HepG2 (cell line): Measurements from ENCODE around the gene SP7. TPM values are rescaled to one million over a fixed set of nuclear protein-coding genes. Genes with fewer than 3 reads are reported as not detected.

ENCODE experiments used
- ATAC-seq: fragments of 200-7000 bp; cut with Tn5 transposase; 3 replicates; pipeline ENCODE4 v1.9.1; 2020; ENCODE audit warnings: mild to moderate bottlenecking, moderate library complexity
- BruUV-seq: library from RNA; stranded (reverse); fragments of 400-500 nt; replicated peaks from 2 replicates; lab custom pipeline; 2021; lab: Mats Ljungman, UMichigan
- CTCF ChIA-PET: fragments of 300-600 bp; formaldehyde crosslinking; extraction: SDS; loops from one replicate; lab custom pipeline; 2021; ENCODE audit warnings: low total read pairs, inconsistent platforms, low intra/inter-chr PET ratio; lab: Yijun Ruan, JAX
- POLR2A ChIA-PET: fragments of 350-600 bp; sonication (Branson Sonifier 250); formaldehyde crosslinking; loops from one replicate; lab custom pipeline; 2020; ENCODE audit warnings: antibody characterized with exemption, inconsistent platforms; lab: Yijun Ruan, JAX
- DNase-seq: peaks from one replicate; pipeline ENCODE4 v3.0.0-alpha.2; 2015; ENCODE audit warnings: low spot score
- FAIRE-seq: peaks from 3 replicates; lab custom pipeline; 2011; peaks lifted over from hg19 to GRCh38; lab: Jason Lieb, UNC
- H2AFZ ChIP-seq: one replicate; pipeline ENCODE4 v1.6.1; 2011; ENCODE audit warnings: low read length, inconsistent platforms
- H3K27ac ChIP-seq: fragments of 300-600 bp; 3 replicates; pipeline ENCODE4 v1.8.0; 2011; ENCODE audit warnings: mixed run types, mild to moderate bottlenecking, mixed read lengths, low read length, inconsistent platforms; ENCODE audit not compliant: insufficient read depth; ENCODE audit errors: extremely low read length
- H3K27me3 ChIP-seq, 2 experiments: fragments of 200-600 bp in 1 of 2; 2 replicates in 1 of 2; 3 replicates in 1 of 2; pipeline versions ENCODE4 v1.6.0 to v1.8.0; 2011; ENCODE audit warnings: low read length in 2 of 2, mild to moderate bottlenecking in 2 of 2, moderate library complexity in 2 of 2, inconsistent platforms in 1 of 2; ENCODE audit not compliant: insufficient read depth in 2 of 2, control insufficient read depth in 1 of 2
- H3K36me3 ChIP-seq, 2 experiments: fragments of 200-600 bp in 1 of 2; replicated peaks in 1 of 2; 2 replicates in 1 of 2; 3 replicates in 1 of 2; pipeline versions ENCODE4 v1.5.1 to v1.8.0; 2011; ENCODE audit warnings: low read length in 2 of 2, inconsistent platforms in 1 of 2; ENCODE audit not compliant: insufficient read depth in 2 of 2, control insufficient read depth in 1 of 2
- H3K4me1 ChIP-seq: 2 replicates; pipeline ENCODE4 v1.5.1; 2012; ENCODE audit warnings: low read length, inconsistent platforms; ENCODE audit not compliant: insufficient read depth
- H3K4me2 ChIP-seq: 2 replicates; pipeline ENCODE4 v1.6.0; 2011; ENCODE audit warnings: low read depth, low read length, inconsistent platforms
- H3K4me3 ChIP-seq, 3 experiments: fragments of 200-600 bp in 1 of 3; sonication (generic), shearing (Covaris generic) in 1 of 3; replicated peaks in 1 of 3; 2 replicates each; pipeline ENCODE4 v1.5.1; 2011 to 2016; ENCODE audit warnings: low read length in 3 of 3, inconsistent platforms in 2 of 3, low read depth in 2 of 3, mild to moderate bottlenecking in 2 of 3, control low read depth in 1 of 3, mixed read lengths in 1 of 3; ENCODE audit not compliant: insufficient read depth in 1 of 3
- H3K79me2 ChIP-seq: one replicate; pipeline ENCODE4 v1.6.1; 2011; ENCODE audit warnings: low read length, inconsistent platforms; ENCODE audit not compliant: insufficient read depth
- H3K9ac ChIP-seq: 2 replicates; pipeline ENCODE4 v1.6.0; 2011; ENCODE audit warnings: mild to moderate bottlenecking, low read depth, low read length, inconsistent platforms; ENCODE audit not compliant: insufficient read depth
- H3K9me3 ChIP-seq: 2 replicates; pipeline ENCODE4 v1.5.1; 2012; ENCODE audit warnings: mild to moderate bottlenecking, low read length
- H4K20me1 ChIP-seq: 2 replicates; pipeline ENCODE4 v1.6.0; 2011; ENCODE audit warnings: inconsistent platforms, mild to moderate bottlenecking, low read length, moderate library complexity; ENCODE audit not compliant: insufficient read depth
- MBNL3 ChIP-seq: fragments of 250-450 bp; sonication (Bioruptor Pico); conservative IDR thresholded peaks from 2 replicates; pipeline ENCODE4 v1.8.0; 2022; ENCODE audit warnings: mild to moderate bottlenecking, inconsistent platforms
- NONO ChIP-seq, 2 experiments: fragments of 450-650 bp in 1 of 2; sonication (generic) in 1 of 2; formaldehyde crosslinking in 1 of 2; IDR thresholded peaks in 1 of 2; conservative IDR thresholded peaks in 1 of 2; 2 replicates each; pipeline versions ENCODE4 v1.6.1 to v1.8.0; 2017 to 2022; ENCODE audit warnings: mild to moderate bottlenecking in 1 of 2, missing genetic modification reagents in 1 of 2, moderate library complexity in 1 of 2
- PCBP1 ChIP-seq: fragments of 200-400 bp; formaldehyde crosslinking; IDR thresholded peaks from 2 replicates; pipeline ENCODE4 v1.6.1; 2017; ENCODE audit warnings: mild to moderate bottlenecking, low read depth, low read length, borderline replicate concordance
- SATB2 ChIP-seq: sonication (generic); formaldehyde crosslinking; IDR thresholded peaks from 2 replicates; pipeline ENCODE4 v1.5.0; 2020; ENCODE audit warnings: missing genetic modification reagents
- SRF ChIP-seq: IDR thresholded peaks from 2 replicates; pipeline ENCODE4 v1.6.1; 2011; ENCODE audit warnings: mild to moderate bottlenecking, low read depth, low read length, moderate library complexity
- SYNCRIP ChIP-seq: fragments of 200-400 bp; formaldehyde crosslinking; IDR thresholded peaks from 2 replicates; pipeline ENCODE4 v1.6.1; 2018; ENCODE audit warnings: mild to moderate bottlenecking, low read depth, low read length; ENCODE audit not compliant: insufficient read depth
- ZBTB3 ChIP-seq: sonication (generic); formaldehyde crosslinking; IDR thresholded peaks from 2 replicates; pipeline ENCODE4 v1.4.0; 2020; ENCODE audit warnings: low read depth, mild to moderate bottlenecking, moderate library complexity, missing genetic modification reagents, borderline replicate concordance
- ZNF232 ChIP-seq: sonication (generic); formaldehyde crosslinking; IDR thresholded peaks from 2 replicates; pipeline ENCODE4 v1.4.0; 2020; ENCODE audit warnings: missing genetic modification reagents, borderline replicate concordance
- ZNF629 ChIP-seq: sonication (generic); formaldehyde crosslinking; conservative IDR thresholded peaks from 2 replicates; pipeline ENCODE4 v1.5.0; 2020; ENCODE audit warnings: missing genetic modification reagents
- ZNF749 ChIP-seq: sonication (generic); formaldehyde crosslinking; IDR thresholded peaks from 2 replicates; pipeline ENCODE4 v1.8.0; 2022; ENCODE audit warnings: mild to moderate bottlenecking, missing genetic modification reagents, moderate library complexity, borderline replicate concordance
- WGBS: methylation state at CpG from one replicate; pipeline ENCODE4 v1.1.6; 2017; ENCODE audit warnings: low lambda C conversion rate; 5-methylcytosine and 5-hydroxymethylcytosine counted together
- in situ Hi-C: cut with HindIII; loops from 2 replicates; pipeline ENCODE4 v1.10.0; 2017; ENCODE audit warnings: low pct_unique_long_range_greater_than_20kb; ENCODE audit not compliant: extremely low pct_ligation_motif_present
- intact Hi-C: fragments of 100-400 bp; cut with micrococcal nuclease; formaldehyde crosslinking; loops from one replicate; pipeline ENCODE4 v1.10.0; 2022; ENCODE audit not compliant: unreplicated experiment
- polyA plus RNA-seq, 8 experiments: library from polyadenylated mRNA; depleted of rRNA in 3 of 8; stranded (reverse) in 7 of 8; unstranded in 1 of 8; fragments of >200 nt; fragmentation: Illumina TruSeq in 4 of 8; extraction: Trizol in 4 of 8; gene quantifications; 2 replicates each; pipeline versions ENCODE4 v1.2.1 to v1.2.3, GENCODE V29; 2011 to 2016; ENCODE audit warnings: low read depth in 4 of 8, missing spikeins in 1 of 8, mixed read lengths in 1 of 8; ENCODE audit not compliant: insufficient read depth in 1 of 8
- total RNA-seq, 5 experiments: library from RNA; depleted of rRNA; stranded (reverse); fragments of >200 nt; fragmentation: Illumina TruSeq; extraction: Trizol; gene quantifications; 2 replicates each; pipeline ENCODE4 v1.2.3, GENCODE V29; 2016; ENCODE audit warnings: low read depth in 1 of 5
- TF ChIP-seq, protein P1 (sequence below), 2 experiments: IDR thresholded peaks; 2 replicates each; pipeline ENCODE4 v1.6.1; 2011 to 2012; ENCODE audit warnings: low read length in 2 of 2, borderline replicate concordance in 1 of 2, low read depth in 1 of 2, mild to moderate bottlenecking in 1 of 2, moderate library complexity in 1 of 2

The SP7 gene
- total and polyA plus RNA-seq, 2 of the 13 experiments (the other 11 are each of a cell fraction or from before 2014, with no cell fraction given): not detected

DNA sequence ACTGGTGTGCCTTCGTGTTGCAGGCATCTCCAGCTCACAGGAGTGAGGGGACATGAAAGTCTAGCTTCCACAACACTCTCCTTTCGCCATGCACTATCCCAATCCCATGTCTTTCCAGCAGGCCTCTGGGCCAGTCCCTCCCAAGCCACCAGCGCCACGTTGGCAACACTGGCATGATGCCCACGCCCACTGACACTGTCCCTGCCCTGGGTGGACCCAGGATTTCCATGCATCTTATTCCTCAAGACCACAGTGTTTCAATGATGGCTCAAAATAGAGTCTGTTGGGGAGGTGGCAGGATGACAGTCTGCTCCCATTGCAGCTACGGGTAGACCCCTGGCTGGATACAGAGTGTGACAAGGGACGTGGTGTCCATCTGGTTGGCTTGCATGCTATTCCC, 2.3 kb downstream of the SP7 start:
- H3K4me2 ChIP-seq: no peak overlapping the region
- H2AFZ ChIP-seq: no peak overlapping the region
- ATAC-seq (no peak), DNase-seq (no peak), FAIRE-seq (no peak)
- peaks cover 14 to 80% of the 10 kb centered on the region in 2 experiments for H3K27me3 ChIP-seq
- H3K27ac ChIP-seq: no peak overlapping the region
- intact Hi-C loops: no loop called here
- TF ChIP-seq ZBTB3 (CRISPR knock-in tag): no peak
- TF ChIP-seq ZNF749: no peak
- TF ChIP-seq SRF: no peak
- TF ChIP-seq ZNF232 (CRISPR knock-in tag): no peak
- no peak for TF ChIP-seq MBNL3 (CRISPR knock-in tag)
- TF ChIP-seq SYNCRIP: no peak
- TF ChIP-seq ZNF629 (CRISPR knock-in tag): no peak
- no peak for TF ChIP-seq PCBP1
- TF ChIP-seq, protein P1, sequence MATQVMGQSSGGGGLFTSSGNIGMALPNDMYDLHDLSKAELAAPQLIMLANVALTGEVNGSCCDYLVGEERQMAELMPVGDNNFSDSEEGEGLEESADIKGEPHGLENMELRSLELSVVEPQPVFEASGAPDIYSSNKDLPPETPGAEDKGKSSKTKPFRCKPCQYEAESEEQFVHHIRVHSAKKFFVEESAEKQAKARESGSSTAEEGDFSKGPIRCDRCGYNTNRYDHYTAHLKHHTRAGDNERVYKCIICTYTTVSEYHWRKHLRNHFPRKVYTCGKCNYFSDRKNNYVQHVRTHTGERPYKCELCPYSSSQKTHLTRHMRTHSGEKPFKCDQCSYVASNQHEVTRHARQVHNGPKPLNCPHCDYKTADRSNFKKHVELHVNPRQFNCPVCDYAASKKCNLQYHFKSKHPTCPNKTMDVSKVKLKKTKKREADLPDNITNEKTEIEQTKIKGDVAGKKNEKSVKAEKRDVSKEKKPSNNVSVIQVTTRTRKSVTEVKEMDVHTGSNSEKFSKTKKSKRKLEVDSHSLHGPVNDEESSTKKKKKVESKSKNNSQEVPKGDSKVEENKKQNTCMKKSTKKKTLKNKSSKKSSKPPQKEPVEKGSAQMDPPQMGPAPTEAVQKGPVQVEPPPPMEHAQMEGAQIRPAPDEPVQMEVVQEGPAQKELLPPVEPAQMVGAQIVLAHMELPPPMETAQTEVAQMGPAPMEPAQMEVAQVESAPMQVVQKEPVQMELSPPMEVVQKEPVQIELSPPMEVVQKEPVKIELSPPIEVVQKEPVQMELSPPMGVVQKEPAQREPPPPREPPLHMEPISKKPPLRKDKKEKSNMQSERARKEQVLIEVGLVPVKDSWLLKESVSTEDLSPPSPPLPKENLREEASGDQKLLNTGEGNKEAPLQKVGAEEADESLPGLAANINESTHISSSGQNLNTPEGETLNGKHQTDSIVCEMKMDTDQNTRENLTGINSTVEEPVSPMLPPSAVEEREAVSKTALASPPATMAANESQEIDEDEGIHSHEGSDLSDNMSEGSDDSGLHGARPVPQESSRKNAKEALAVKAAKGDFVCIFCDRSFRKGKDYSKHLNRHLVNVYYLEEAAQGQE (IDR thresholded peaks at IDR 0.05; ENCODE audit: borderline replicate concordance in 1 of 2, low read depth in 1 of 2, low read length in 2 of 2): no peak
- TF ChIP-seq SATB2 (CRISPR knock-in tag): no peak
- TF ChIP-seq NONO (IDR thresholded peaks at IDR 0.05): no peak
- no peak for TF ChIP-seq NONO (CRISPR knock-in tag; conservative IDR thresholded peaks at IDR 0.05)
- H4K20me1 ChIP-seq: no peaks in the 10 kb centered on the region
- H3K4me3 ChIP-seq: no peak overlapping the region
- ChIA-PET CTCF (no interaction called here), POLR2A (interaction anchor here (2.2 kb wide), 1 partner anchor 12 kb away, joined by 12 read pairs; the partner anchor contains the start of gene AAAS)
- no peak overlapping the region for H3K9ac ChIP-seq
- H3K9me3 ChIP-seq: no peaks in the 10 kb centered on the region
- no TSS peak for BruUV-seq
- no peaks in the 10 kb centered on the region for H3K36me3 ChIP-seq
- no peaks in the 10 kb centered on the region for H3K79me2 ChIP-seq
- in situ Hi-C loops: no loop called here
- H3K4me1 ChIP-seq: no peaks in the 10 kb centered on the region
- WGBS: 0% methylated on average over 6 of the region's 7 CpGs
